Karpas-422 (cell line): ENCODE results near the gene AP5Z1. TPM values are rescaled to one million over a fixed set of nuclear protein-coding genes. Genes with fewer than 3 reads are reported as not detected.

Source experiments
- DNase-seq: peaks from one replicate; pipeline ENCODE4 v3.0.0-alpha.2; 2015
- H2AFZ ChIP-seq: fragments of 200-600 bp; sonication (generic); 2 replicates; pipeline ENCODE4 v1.6.1; 2014; ENCODE audit warnings: antibody characterized with exemption, low read length, mixed read lengths
- H3K27ac ChIP-seq: fragments of 200-600 bp; sonication (generic); 2 replicates; pipeline ENCODE4 v1.5.1; 2014; ENCODE audit warnings: mild to moderate bottlenecking, low read length, moderate library complexity
- H3K27me3 ChIP-seq: fragments of 200-600 bp; sonication (generic); 2 replicates; pipeline ENCODE4 v1.6.1; 2014; ENCODE audit warnings: low read length, mixed read lengths
- H3K36me3 ChIP-seq: fragments of 200-600 bp; sonication (generic); 2 replicates; pipeline ENCODE4 v1.6.1; 2014; ENCODE audit warnings: low read length, mixed read lengths; ENCODE audit not compliant: insufficient read depth
- H3K4me1 ChIP-seq: fragments of 200-600 bp; sonication (generic); 2 replicates; pipeline ENCODE4 v1.6.1; 2014; ENCODE audit warnings: mild to moderate bottlenecking, low read length, mixed read lengths
- H3K4me2 ChIP-seq: fragments of 200-600 bp; sonication (generic); 2 replicates; pipeline ENCODE4 v1.6.1; 2014; ENCODE audit warnings: low read length, low read depth, mild to moderate bottlenecking; ENCODE audit not compliant: poor library complexity, severe bottlenecking
- H3K4me3 ChIP-seq: fragments of 200-600 bp; sonication (generic); 2 replicates; pipeline ENCODE4 v1.5.1; 2014; ENCODE audit warnings: mild to moderate bottlenecking, antibody characterized with exemption, low read length, mixed read lengths
- H3K79me2 ChIP-seq: fragments of 200-600 bp; sonication (generic); 2 replicates; pipeline ENCODE4 v1.6.1; 2014; ENCODE audit warnings: mild to moderate bottlenecking, low read length, mixed read lengths
- H3K9ac ChIP-seq: fragments of 200-600 bp; sonication (generic); 2 replicates; pipeline ENCODE4 v1.6.0; 2014; ENCODE audit warnings: low read length
- H3K9me2 ChIP-seq: fragments of 200-600 bp; sonication (generic), shearing (Covaris generic); replicated peaks from 2 replicates; pipeline ENCODE4 v1.6.0; 2014; ENCODE audit warnings: mild to moderate bottlenecking, low read length, moderate library complexity; ENCODE audit not compliant: insufficient read depth
- H3K9me3 ChIP-seq: fragments of 300-700, 200-600 bp; sonication (generic); 2 replicates; pipeline ENCODE4 v1.6.1; 2014; ENCODE audit warnings: low read length, mixed read lengths
- H4K20me1 ChIP-seq: fragments of 200-600 bp; sonication (generic); 2 replicates; pipeline ENCODE4 v1.6.1; 2014; ENCODE audit warnings: mild to moderate bottlenecking, antibody characterized with exemption, low read length, low read depth; ENCODE audit not compliant: insufficient read depth
- total RNA-seq: library from RNA; depleted of rRNA; stranded (reverse); fragments of >200 nt; shearing (Covaris generic); gene quantifications from 2 replicates; pipeline ENCODE4 v1.2.3, GENCODE V29; 2014; ENCODE audit warnings: low replicate concordance

AP5Z1 gene
- total RNA-seq, 1 experiment from 2014 or later: 14.5 TPM

DNA sequence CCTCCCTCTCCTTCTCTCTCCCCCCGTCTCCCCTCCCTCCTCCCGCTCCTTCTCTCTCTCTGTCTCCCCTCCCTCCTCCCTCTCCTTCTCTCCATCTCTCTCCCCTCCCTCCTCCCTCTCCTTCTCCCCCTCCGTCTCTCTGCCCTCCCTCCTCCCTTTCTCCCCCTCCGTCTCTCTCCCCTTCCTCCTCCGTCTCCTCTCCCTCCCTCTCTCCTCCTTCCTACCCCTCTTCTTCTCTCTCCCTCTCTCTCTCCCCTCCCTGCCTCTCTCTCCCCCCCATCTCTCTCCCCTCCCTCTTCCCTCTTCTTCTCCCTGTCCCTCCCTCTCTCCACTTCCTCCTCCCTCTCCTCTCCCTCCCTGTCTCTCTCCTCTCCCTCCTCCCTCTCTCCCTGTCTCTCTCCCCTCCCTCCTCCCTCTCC, 32.2 kb downstream of the AP5Z1 start:
- no peaks in the 10 kb centered on the region for H3K36me3 ChIP-seq
- no peak overlapping the region for H2AFZ ChIP-seq
- no peak overlapping the region for H3K4me3 ChIP-seq
- no peaks in the 10 kb centered on the region for H3K4me1 ChIP-seq
- DNase-seq: no peak
- H3K9ac ChIP-seq: no peak overlapping the region
- H3K79me2 ChIP-seq: no peaks in the 10 kb centered on the region
- no peak overlapping the region for H3K27ac ChIP-seq
- no peaks in the 10 kb centered on the region for H3K9me3 ChIP-seq
- no peaks in the 10 kb centered on the region for H3K27me3 ChIP-seq
- H3K4me2 ChIP-seq: no peak overlapping the region
- H3K9me2 ChIP-seq: no peaks in the 10 kb centered on the region
- no peaks in the 10 kb centered on the region for H4K20me1 ChIP-seq

DNA sequence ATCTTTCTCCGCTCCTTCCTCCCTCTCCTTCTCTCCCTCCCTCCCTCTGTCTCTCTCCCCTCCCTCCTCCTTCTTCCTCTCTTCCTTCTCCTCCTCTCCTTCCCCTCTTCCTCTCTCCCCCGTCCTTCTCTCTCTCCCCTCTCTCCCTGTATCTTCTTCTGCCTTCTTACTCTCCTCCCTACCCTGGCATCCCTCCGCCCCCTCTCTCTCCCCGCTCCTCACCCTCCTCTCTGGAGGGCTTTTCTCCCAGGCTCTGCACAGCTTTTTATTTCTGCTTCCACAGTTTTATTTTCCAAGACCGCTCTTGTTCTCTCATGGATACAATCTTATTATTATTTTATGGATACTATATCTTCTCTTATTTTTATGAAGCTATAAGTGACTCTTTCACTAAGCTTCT, 32.6 kb downstream of the AP5Z1 start:
- H3K79me2 ChIP-seq: no peaks in the 10 kb centered on the region
- no peaks in the 10 kb centered on the region for H3K9me2 ChIP-seq
- no peak overlapping the region for H2AFZ ChIP-seq
- H3K9ac ChIP-seq: no peak overlapping the region
- no peaks in the 10 kb centered on the region for H3K36me3 ChIP-seq
- no peak overlapping the region for H3K27ac ChIP-seq
- no peak for DNase-seq
- no peaks in the 10 kb centered on the region for H3K9me3 ChIP-seq
- H3K4me1 ChIP-seq: no peaks in the 10 kb centered on the region
- no peak overlapping the region for H3K4me2 ChIP-seq
- no peaks in the 10 kb centered on the region for H3K27me3 ChIP-seq
- no peak overlapping the region for H3K4me3 ChIP-seq
- no peaks in the 10 kb centered on the region for H4K20me1 ChIP-seq

GRCh38 chr7:4808565-4808964, 33.1 kb downstream of the AP5Z1 start:
- H3K27ac ChIP-seq: no peak overlapping the region
- H3K9me3 ChIP-seq: no peaks in the 10 kb centered on the region
- H3K4me1 ChIP-seq: no peaks in the 10 kb centered on the region
- H3K36me3 ChIP-seq: no peaks in the 10 kb centered on the region
- H4K20me1 ChIP-seq: no peaks in the 10 kb centered on the region
- H3K9me2 ChIP-seq: no peaks in the 10 kb centered on the region
- no peak for DNase-seq
- no peak overlapping the region for H2AFZ ChIP-seq
- H3K9ac ChIP-seq: no peak overlapping the region
- no peaks in the 10 kb centered on the region for H3K79me2 ChIP-seq
- H3K4me3 ChIP-seq: no peak overlapping the region
- no peaks in the 10 kb centered on the region for H3K27me3 ChIP-seq
- no peak overlapping the region for H3K4me2 ChIP-seq

DNA sequence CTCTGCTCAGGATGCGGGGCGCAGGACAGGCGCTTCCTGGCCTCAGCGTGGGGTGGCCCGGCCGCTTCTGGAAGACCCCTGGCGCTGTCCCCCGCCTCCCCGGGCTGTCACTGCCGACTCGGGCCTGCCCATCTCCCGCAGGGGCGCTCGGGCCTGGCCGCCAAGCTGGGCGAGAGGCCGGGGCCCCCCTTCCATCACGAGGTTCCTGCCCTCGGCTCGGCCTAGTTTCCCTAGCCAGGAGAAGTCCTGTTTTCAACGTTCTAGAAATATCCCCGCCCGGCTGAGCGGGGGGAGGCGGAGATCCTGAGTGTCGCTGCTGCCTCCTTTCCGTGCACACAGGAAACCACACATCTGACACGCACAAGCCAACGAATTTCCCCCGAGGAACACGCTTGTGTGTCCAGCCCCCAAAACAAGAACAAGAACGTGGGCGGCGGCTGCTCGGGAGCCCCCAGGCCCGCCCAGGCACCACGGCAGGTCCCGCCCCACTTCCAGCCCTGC, 33.7 kb downstream of the AP5Z1 start:
- Histone ChIP-seq H3K9me2 (no peaks in the 10 kb centered on the region), H2AFZ (no peak overlapping the region), H3K9ac (no peak overlapping the region), H3K27ac (no peak overlapping the region), H3K4me3 (no peak overlapping the region), H3K4me1 (no peaks in the 10 kb centered on the region), H3K4me2 (no peak overlapping the region), H4K20me1 (no peaks in the 10 kb centered on the region), H3K79me2 (no peaks in the 10 kb centered on the region), H3K36me3 (no peaks in the 10 kb centered on the region), H3K27me3 (no peaks in the 10 kb centered on the region), H3K9me3 (no peaks in the 10 kb centered on the region)
- DNase-seq: no peak

DNA sequence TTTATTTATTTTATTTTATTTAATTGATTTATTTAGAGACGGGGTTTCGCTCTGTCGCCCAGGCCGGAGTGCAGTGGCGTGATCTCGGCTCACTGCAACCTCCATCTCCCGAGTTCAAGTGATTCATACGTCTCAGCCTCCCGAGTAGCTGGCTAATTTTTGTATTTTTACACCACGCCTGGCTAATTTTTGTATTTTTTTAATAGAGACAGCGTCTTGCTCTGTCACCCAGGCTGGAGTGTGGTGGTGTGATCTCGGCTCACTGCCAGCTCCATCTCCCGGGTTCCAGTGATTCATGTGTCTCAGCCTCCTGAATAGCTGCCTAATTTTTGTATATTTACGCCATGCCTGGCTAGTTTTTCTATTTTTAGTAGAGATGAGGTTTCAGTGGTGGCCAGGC, 34.2 kb downstream of the AP5Z1 start:
- H2AFZ ChIP-seq: no peak overlapping the region
- no peak for DNase-seq
- no peaks in the 10 kb centered on the region for H4K20me1 ChIP-seq
- no peaks in the 10 kb centered on the region for H3K9me2 ChIP-seq
- no peak overlapping the region for H3K4me3 ChIP-seq
- no peak overlapping the region for H3K4me2 ChIP-seq
- no peaks in the 10 kb centered on the region for H3K27me3 ChIP-seq
- no peaks in the 10 kb centered on the region for H3K79me2 ChIP-seq
- no peak overlapping the region for H3K9ac ChIP-seq
- no peaks in the 10 kb centered on the region for H3K4me1 ChIP-seq
- no peak overlapping the region for H3K27ac ChIP-seq
- H3K9me3 ChIP-seq: no peaks in the 10 kb centered on the region
- H3K36me3 ChIP-seq: no peaks in the 10 kb centered on the region

DNA sequence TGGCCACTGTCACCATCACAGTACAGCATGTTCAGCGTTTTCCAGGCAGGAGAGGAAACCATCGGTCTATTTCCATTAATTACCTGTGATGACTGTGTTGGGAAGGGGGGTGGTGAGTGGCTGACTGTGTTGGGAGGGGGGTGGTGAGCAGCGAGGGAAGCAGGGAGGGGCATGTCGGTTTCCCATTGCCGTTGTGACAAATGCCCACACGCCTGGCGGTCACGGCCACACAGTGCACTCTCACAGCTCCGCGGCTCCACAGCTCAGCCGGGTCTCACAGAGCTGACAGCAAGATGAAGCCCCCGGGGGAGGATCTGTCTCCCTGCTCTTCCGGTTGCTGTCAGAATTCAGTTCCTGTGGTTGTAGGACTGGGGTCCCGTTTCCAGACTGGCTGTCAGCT, 39.0 kb downstream of the AP5Z1 start:
- no peaks in the 10 kb centered on the region for H3K79me2 ChIP-seq
- no peaks in the 10 kb centered on the region for H4K20me1 ChIP-seq
- no peak overlapping the region for H3K4me2 ChIP-seq
- no peaks in the 10 kb centered on the region for H3K9me3 ChIP-seq
- DNase-seq: no peak
- no peak overlapping the region for H3K27ac ChIP-seq
- no peaks in the 10 kb centered on the region for H3K36me3 ChIP-seq
- no peaks in the 10 kb centered on the region for H3K27me3 ChIP-seq
- H3K9ac ChIP-seq: no peak overlapping the region
- H2AFZ ChIP-seq: no peak overlapping the region
- H3K9me2 ChIP-seq: no peaks in the 10 kb centered on the region
- no peak overlapping the region for H3K4me3 ChIP-seq
- no peaks in the 10 kb centered on the region for H3K4me1 ChIP-seq

DNA sequence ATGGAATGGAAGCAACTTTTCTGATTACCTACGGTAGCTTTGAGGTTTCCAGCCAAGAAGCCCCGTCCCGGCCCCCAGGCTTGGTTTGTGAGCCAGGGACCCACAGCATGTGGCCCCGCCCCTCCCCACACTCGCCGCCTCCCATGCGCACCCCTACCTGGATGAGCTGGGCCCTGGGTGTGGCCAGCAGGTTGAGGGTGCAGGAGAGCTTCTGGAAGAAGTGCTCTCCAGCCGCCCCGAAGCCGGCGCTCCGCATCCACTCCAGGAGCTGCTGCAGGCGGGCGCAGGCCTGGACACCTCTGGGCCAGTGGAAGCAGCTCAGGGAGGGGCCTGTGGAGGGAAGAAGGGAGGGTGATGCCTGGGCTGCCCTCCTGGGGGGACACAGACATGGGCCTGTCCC, 39.7 kb downstream of the AP5Z1 start:
- H3K36me3 ChIP-seq: no peaks in the 10 kb centered on the region
- H3K27me3 ChIP-seq: no peaks in the 10 kb centered on the region
- no peak overlapping the region for H3K4me2 ChIP-seq
- no peaks in the 10 kb centered on the region for H3K9me2 ChIP-seq
- no peak for DNase-seq
- H2AFZ ChIP-seq: no peak overlapping the region
- H3K27ac ChIP-seq: no peak overlapping the region
- no peaks in the 10 kb centered on the region for H3K9me3 ChIP-seq
- no peaks in the 10 kb centered on the region for H3K79me2 ChIP-seq
- no peaks in the 10 kb centered on the region for H4K20me1 ChIP-seq
- no peak overlapping the region for H3K4me3 ChIP-seq
- no peak overlapping the region for H3K9ac ChIP-seq
- H3K4me1 ChIP-seq: no peaks in the 10 kb centered on the region

- H3K4me3 ChIP-seq: no peak overlapping the region
- no peak overlapping the region for H3K9ac ChIP-seq
- no peak for DNase-seq
- H4K20me1 ChIP-seq: no peaks in the 10 kb centered on the region
- no peak overlapping the region for H2AFZ ChIP-seq
- no peaks in the 10 kb centered on the region for H3K4me1 ChIP-seq
- H3K9me2 ChIP-seq: no peaks in the 10 kb centered on the region
- H3K79me2 ChIP-seq: no peaks in the 10 kb centered on the region
- H3K27me3 ChIP-seq: no peaks in the 10 kb centered on the region
- H3K27ac ChIP-seq: no peak overlapping the region
- H3K4me2 ChIP-seq: no peak overlapping the region
- no peaks in the 10 kb centered on the region for H3K9me3 ChIP-seq
- no peaks in the 10 kb centered on the region for H3K36me3 ChIP-seq
These were observed 40.4 kb downstream of the AP5Z1 start for GRCh38 chr7:4815609-4816418.
